ENCODE data around the gene TMEM8B. TPM values are rescaled to one million over a fixed set of nuclear protein-coding genes. Genes with fewer than 3 reads are reported as not detected.

The TMEM8B gene
- total RNA-seq, 1 donor from 2014 or later, result 44.4 TPM

DNA sequence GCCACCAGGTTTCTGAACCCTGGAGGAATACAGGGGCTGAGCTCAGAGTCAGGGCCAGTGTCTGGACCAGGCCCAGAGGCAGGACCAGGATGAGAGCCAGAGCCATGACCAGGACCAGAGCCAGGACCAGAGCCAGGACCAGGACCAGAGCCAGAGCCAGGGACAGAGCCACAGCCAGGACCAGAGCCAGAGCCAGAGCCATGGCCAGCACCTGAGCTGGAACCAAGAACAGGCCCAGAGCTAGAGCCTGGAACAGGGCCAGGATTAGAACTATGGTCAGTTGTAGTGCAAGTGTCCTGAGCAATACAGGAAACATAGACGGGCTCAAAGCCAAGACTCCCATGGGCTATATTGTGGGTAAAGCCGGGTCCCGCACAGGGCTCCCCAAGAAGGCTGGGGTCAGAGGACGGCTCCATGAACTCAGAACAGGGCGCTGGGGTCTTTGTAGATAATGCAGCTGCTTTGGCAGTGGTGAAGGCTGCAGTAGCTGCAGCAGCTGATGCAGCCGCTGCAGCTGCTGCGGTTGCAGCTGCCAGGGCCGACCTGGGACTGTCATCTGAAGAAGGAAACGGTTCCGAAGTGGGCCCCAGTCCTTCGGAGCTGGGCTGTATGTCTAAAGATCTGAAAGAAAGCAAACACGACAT is 17.5 kb upstream of the TMEM8B start:
- TF ChIP-seq CTCF (IDR thresholded peaks at IDR 0.05; ENCODE audit: partially characterized antibody, unreplicated experiment), result no peak
- Mint-ChIP-seq H3K27ac (ENCODE audit: unreplicated experiment) (peak overlapping the region; percentile 76), H3K4me3 (ENCODE audit: unreplicated experiment) (peak overlapping the region; percentile 75), H3K4me1 (ENCODE audit: low read depth, unreplicated experiment) (peaks cover 31% of the 10 kb centered on the region), H3K36me3 (ENCODE audit: unreplicated experiment) (no peaks in the 10 kb centered on the region), H3K27me3 (ENCODE audit: unreplicated experiment) (peaks cover 11% of the 10 kb centered on the region), H3K9me3 (ENCODE audit: unreplicated experiment) (peaks cover 22% of the 10 kb centered on the region)
- DNase-seq, result no peak

- peak within 1 kb of the TSS; percentile 76 for H3K27ac Mint-ChIP-seq (ENCODE audit: unreplicated experiment)
- peak; percentile 90 for DNase-seq
- peaks cover 22% of the 10 kb centered on the region for H3K9me3 Mint-ChIP-seq (ENCODE audit: unreplicated experiment)
- H3K27me3 Mint-ChIP-seq (ENCODE audit: unreplicated experiment), result peaks cover 16% of the 10 kb centered on the region
- no peak for TF ChIP-seq CTCF (IDR thresholded peaks at IDR 0.05; ENCODE audit: partially characterized antibody, unreplicated experiment)
- peaks cover 38% of the 10 kb centered on the region for H3K4me1 Mint-ChIP-seq (ENCODE audit: low read depth, unreplicated experiment)
- H3K4me3 Mint-ChIP-seq (ENCODE audit: unreplicated experiment), result peak within 1 kb of the TSS; percentile 75
- no peaks in the 10 kb centered on the region for H3K36me3 Mint-ChIP-seq (ENCODE audit: unreplicated experiment)
These were observed 16.9 kb upstream of the TMEM8B start, which contains the start of gene SPAG8 for GRCh38 chr9:35812025-35812602. Gene SPAG8, minus strand, starts transcription at chr9:35812262. Its CDS starts 115 bp downstream, at chr9:35812147.

DNA sequence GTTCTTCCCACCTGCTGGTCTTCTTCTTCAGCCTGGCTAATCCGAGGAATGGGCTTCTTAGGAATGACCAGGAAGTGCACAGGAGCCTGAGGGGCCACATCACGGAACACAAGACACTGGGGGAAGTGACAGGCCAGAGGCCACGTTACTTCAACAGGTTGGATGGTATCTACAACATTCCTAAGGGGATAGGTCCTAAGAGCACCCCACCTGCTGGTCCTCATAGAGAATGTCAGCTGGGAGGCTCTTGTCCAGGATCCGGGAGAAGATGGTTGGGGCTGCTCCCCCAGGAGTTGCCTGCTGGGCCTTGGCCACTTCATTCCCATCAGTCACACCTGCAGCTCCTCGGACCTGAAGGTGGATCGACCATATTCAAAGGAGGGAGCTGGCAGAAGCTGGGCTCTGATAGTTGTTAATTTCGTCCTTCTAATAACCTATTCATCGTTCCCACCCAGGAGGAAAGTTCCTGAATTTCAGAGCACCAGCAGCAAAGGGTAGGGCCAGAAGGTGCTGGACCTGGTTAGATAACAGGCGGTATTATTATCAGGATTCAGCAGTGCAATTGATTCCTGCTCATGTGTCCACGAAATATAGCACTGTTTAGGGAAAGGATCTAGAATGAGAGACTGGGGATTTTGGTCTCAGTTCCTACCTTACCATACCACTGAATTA is 15.5 kb upstream of the TMEM8B start:
- no peak for DNase-seq
- Mint-ChIP-seq H3K9me3 (ENCODE audit: unreplicated experiment) (peaks cover 17% of the 10 kb centered on the region), H3K27ac (ENCODE audit: unreplicated experiment) (peak overlapping the region; percentile 41)

DNA sequence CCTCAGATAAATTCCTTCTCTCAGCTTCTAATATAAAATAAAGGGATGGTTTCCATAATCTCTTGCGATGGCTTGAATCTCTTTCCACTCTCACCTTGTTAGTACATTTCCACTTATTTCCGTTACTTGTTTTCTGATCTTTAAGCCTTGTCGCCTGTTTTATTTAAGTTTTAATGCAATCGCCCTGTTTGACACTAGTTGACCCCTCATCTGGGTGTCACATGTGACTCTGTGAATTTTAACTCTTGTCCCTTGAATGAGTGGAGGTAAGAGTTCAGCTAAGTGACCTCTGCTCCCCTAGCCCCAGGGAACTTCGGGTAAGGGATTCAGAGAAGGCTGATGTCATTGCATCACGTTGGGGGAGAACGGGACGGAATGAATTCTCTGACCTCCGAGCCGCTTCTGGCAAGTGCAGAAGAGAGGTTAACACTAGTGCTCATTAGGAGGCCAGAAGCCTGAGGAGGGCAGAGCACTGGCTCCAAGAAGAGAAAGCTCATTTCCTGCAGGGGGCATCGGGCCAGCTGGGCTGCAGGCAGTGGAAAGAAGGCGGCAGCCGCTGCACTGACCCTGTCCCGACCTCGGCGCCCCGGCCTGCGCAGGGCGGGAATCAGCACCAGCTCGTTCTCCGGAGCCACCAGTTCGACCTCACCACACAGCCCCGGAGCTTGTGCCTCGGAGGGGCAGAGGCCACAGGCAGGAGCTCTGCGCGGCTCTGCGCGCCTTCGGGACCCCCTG is 14.8 kb upstream of the TMEM8B start:
- no peaks in the 10 kb centered on the region for H3K36me3 Mint-ChIP-seq (ENCODE audit: unreplicated experiment)

More for the DNA sequence above, 15.5 kb upstream of the TMEM8B start:
- no peaks in the 10 kb centered on the region for H3K36me3 Mint-ChIP-seq (ENCODE audit: unreplicated experiment)
- H3K4me1 Mint-ChIP-seq (ENCODE audit: low read depth, unreplicated experiment), result peaks cover 51% of the 10 kb centered on the region
- TF ChIP-seq CTCF (IDR thresholded peaks at IDR 0.05; ENCODE audit: partially characterized antibody, unreplicated experiment), result no peak
- peaks cover 21% of the 10 kb centered on the region for H3K27me3 Mint-ChIP-seq (ENCODE audit: unreplicated experiment)
- H3K4me3 Mint-ChIP-seq (ENCODE audit: unreplicated experiment), result peak overlapping the region; percentile 75

More for the DNA sequence above, 14.8 kb upstream of the TMEM8B start:
- peak; percentile 81 for DNase-seq
- TF ChIP-seq CTCF (IDR thresholded peaks at IDR 0.05; ENCODE audit: partially characterized antibody, unreplicated experiment), result peak; percentile 40
- H3K27ac Mint-ChIP-seq (ENCODE audit: unreplicated experiment), result peak overlapping the region; percentile 86
- H3K4me3 Mint-ChIP-seq (ENCODE audit: unreplicated experiment), result peak overlapping the region; percentile 83
- peaks cover 17% of the 10 kb centered on the region for H3K9me3 Mint-ChIP-seq (ENCODE audit: unreplicated experiment)
- peaks cover 21% of the 10 kb centered on the region for H3K27me3 Mint-ChIP-seq (ENCODE audit: unreplicated experiment)
- peaks cover 51% of the 10 kb centered on the region for H3K4me1 Mint-ChIP-seq (ENCODE audit: low read depth, unreplicated experiment)

All from glutamatergic neuron (in vitro differentiated cells).